Activated T-cell treated with anti-CD3 and anti-CD28 coated beads, Interleukin-2, amount 50 U/mL, for 72 hours (primary cell): ENCODE results near the gene ANGPTL8. TPM values are rescaled to one million over a fixed set of nuclear protein-coding genes. Genes with fewer than 3 reads are reported as not detected.

Source experiments
- ATAC-seq, 2 donors: fragments of 150-1000 bp; cut with Tn5 transposase; replicated peaks in 1 of 2; 2 replicates each; pipeline ENCODE4 v1.10.0; 2021; ENCODE audit warnings: moderate library complexity in 2 of 2, mild to moderate bottlenecking in 1 of 2
- DNase-seq, 2 donors: peaks; one replicate each; pipeline ENCODE4 v3.0.0; 2021 to 2022; ENCODE audit warnings: mixed read lengths in 1 of 2
- H3K27ac Mint-ChIP-seq: one replicate; pipeline ENCODE4 v1.8.0; 2022; ENCODE audit warnings: mild to moderate bottlenecking, moderate library complexity, mixed read lengths
- H3K27me3 Mint-ChIP-seq: one replicate; pipeline ENCODE4 v1.8.0; 2022; ENCODE audit warnings: low read depth, mixed read lengths
- H3K36me3 Mint-ChIP-seq, 2 donors: one replicate each; pipeline ENCODE4 v1.8.0; 2022; ENCODE audit warnings: mixed read lengths in 2 of 2, mild to moderate bottlenecking in 1 of 2; ENCODE audit not compliant: insufficient read depth in 2 of 2
- H3K4me1 Mint-ChIP-seq: one replicate; pipeline ENCODE4 v1.8.0; 2022; ENCODE audit warnings: low read depth, mixed read lengths
- H3K4me3 Mint-ChIP-seq, 2 donors: one replicate each; pipeline ENCODE4 v1.8.0; 2022; ENCODE audit warnings: mild to moderate bottlenecking in 2 of 2, mixed read lengths in 2 of 2, moderate library complexity in 2 of 2
- H3K9me3 Mint-ChIP-seq, 2 donors: one replicate each; pipeline ENCODE4 v1.8.0; 2022; ENCODE audit warnings: mixed read lengths in 2 of 2
- total RNA-seq, 2 donors: library from RNA; stranded (reverse); gene quantifications; one replicate each; pipeline ENCODE4 v1.2.3, GENCODE V29; 2022

Gene ANGPTL8
- total RNA-seq, 2 donors from 2014 or later: not detected

- H3K4me1 Mint-ChIP-seq: peaks cover 18% of the 10 kb centered on the region
- peaks cover 2% of the 10 kb centered on the region in 2 donors for H3K36me3 Mint-ChIP-seq
- H3K9me3 Mint-ChIP-seq: peaks cover 0 to 2% of the 10 kb centered on the region in 2 donors
- no peak overlapping the region for H3K27ac Mint-ChIP-seq
- DNase-seq (no peak), ATAC-seq (no peak)
- no peak overlapping the region for H3K4me3 Mint-ChIP-seq
- H3K27me3 Mint-ChIP-seq: peaks cover 33% of the 10 kb centered on the region
These were observed 45.1 kb downstream of the ANGPTL8 start for GRCh38 chr19:11284515-11284914.

- H3K36me3 Mint-ChIP-seq: no peaks in the 10 kb centered on the region
- no peak for DNase-seq
- peaks cover 9% of the 10 kb centered on the region for H3K4me1 Mint-ChIP-seq
- H3K9me3 Mint-ChIP-seq: no peaks in the 10 kb centered on the region
- H3K27ac Mint-ChIP-seq: no peak overlapping the region
- H3K4me3 Mint-ChIP-seq: no peak overlapping the region
- peaks cover 31% of the 10 kb centered on the region for H3K27me3 Mint-ChIP-seq
- ATAC-seq: no peak
These were observed 47.0 kb downstream of the ANGPTL8 start for GRCh38 chr19:11286312-11286974.

DNA sequence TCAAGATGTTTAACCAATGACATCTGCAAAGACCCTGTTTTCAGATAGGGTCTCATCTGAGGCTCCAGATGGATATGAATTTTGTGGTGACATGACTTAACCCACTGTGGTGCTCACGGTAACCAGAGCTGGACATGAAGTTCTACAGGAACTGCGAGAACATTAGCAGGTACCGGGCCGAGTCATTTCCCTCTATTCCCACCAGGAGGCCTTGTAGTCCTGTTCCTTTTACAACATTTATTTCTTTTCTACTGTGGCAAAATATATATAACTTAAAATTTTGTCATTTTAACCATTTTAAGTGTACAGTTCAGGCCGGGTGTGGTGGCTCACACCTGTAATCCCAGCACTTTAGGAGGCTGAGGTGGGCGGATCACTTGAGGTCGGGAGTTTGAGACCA is 48.9 kb downstream of the ANGPTL8 start:
- Mint-ChIP-seq H3K27me3 (peaks cover 23% of the 10 kb centered on the region), H3K36me3 (no peaks in the 10 kb centered on the region), H3K9me3 (no peaks in the 10 kb centered on the region), H3K4me3 (no peak overlapping the region), H3K27ac (no peak overlapping the region), H3K4me1 (peaks cover 9% of the 10 kb centered on the region)
- no peak for ATAC-seq
- no peak for DNase-seq

DNA sequence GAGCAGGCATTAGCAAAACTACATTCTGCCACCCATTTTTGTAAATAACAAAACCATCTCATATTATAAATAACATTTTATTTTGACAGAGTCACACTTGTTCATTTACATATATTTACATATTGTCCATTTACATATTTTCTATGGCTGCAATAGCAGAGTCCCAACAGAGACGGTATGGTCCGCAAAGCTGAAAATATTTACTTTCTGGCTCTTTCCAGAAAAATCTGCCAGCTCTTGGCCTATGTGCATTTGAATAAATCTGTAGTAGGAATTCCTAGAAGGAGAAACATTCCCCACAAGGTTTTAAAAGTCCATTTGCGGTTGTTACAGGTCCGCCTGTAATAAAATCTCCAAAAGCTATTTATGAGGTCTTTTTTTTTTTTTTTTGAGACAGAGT is 50.8 kb downstream of the ANGPTL8 start:
- Mint-ChIP-seq H3K4me3 (no peak overlapping the region), H3K36me3 (no peaks in the 10 kb centered on the region)

GRCh38 chr19:11291415-11291814 is 52.0 kb downstream of the ANGPTL8 start:
- Mint-ChIP-seq H3K36me3 (no peaks in the 10 kb centered on the region), H3K27ac (no peak overlapping the region), H3K27me3 (peaks cover 28% of the 10 kb centered on the region), H3K9me3 (no peaks in the 10 kb centered on the region), H3K4me3 (no peak overlapping the region), H3K4me1 (peaks cover 17% of the 10 kb centered on the region)
- ATAC-seq (no peak), DNase-seq (no peak)

More for the DNA sequence above, 50.8 kb downstream of the ANGPTL8 start:
- H3K27me3 Mint-ChIP-seq: peaks cover 28% of the 10 kb centered on the region
- ATAC-seq (no peak), DNase-seq (no peak)
- peaks cover 17% of the 10 kb centered on the region for H3K4me1 Mint-ChIP-seq
- H3K9me3 Mint-ChIP-seq: no peaks in the 10 kb centered on the region
- H3K27ac Mint-ChIP-seq: no peak overlapping the region

Other genes with a start within 250 kb of the ANGPTL8 start
- 10 to 100 TPM; 23.3 to 31.0 TPM for gene LDLR, start 150.2 kb upstream of the ANGPTL8 start, total RNA-seq
- 10 to 100 TPM; 43.6 to 46.8 TPM for gene SPC24, start 83.8 kb upstream of the ANGPTL8 start, total RNA-seq
- 1 to 10 TPM in 1 of 2 donors, under 1 TPM in 1; 0.96 to 1.1 TPM for gene KANK2, start 42.1 kb upstream of the ANGPTL8 start, total RNA-seq
- 1 to 10 TPM; 8.4 to 9.1 TPM for gene DOCK6, start 22.9 kb downstream of the ANGPTL8 start, total RNA-seq
- gene TSPAN16, start 56.5 kb downstream of the ANGPTL8 start, total RNA-seq: not detected
- 10 to 100 TPM; 13.3 to 16.8 TPM for gene RAB3D, start 100.0 kb downstream of the ANGPTL8 start, total RNA-seq
- gene TMEM205, start 106.6 kb downstream of the ANGPTL8 start, total RNA-seq: 10 to 100 TPM; 60.4 to 64.7 TPM
- gene CCDC159, start 106.9 kb downstream of the ANGPTL8 start, total RNA-seq: 10 to 100 TPM; 27.9 to 30.7 TPM
- gene PLPPR2, start 115.8 kb downstream of the ANGPTL8 start, total RNA-seq: 1 to 10 TPM; 6.9 to 9.7 TPM
- gene SWSAP1, start 135.0 kb downstream of the ANGPTL8 start, total RNA-seq: 1 to 10 TPM; 1.9 to 2.6 TPM
- gene EPOR, start 144.7 kb downstream of the ANGPTL8 start, total RNA-seq: 10 to 100 TPM in 1 of 2 donors, 1 to 10 TPM in 1; 9.6 to 11.1 TPM
- gene RGL3, start 179.7 kb downstream of the ANGPTL8 start, total RNA-seq: not detected
- gene ODAD3, start 195.5 kb downstream of the ANGPTL8 start, total RNA-seq: under 1 TPM; 0.16 to 0.50 TPM
- gene PRKCSH, start 196.0 kb downstream of the ANGPTL8 start, total RNA-seq: 100 to 1,000 TPM; 253 to 266 TPM
- under 1 TPM in 1 of 2 donors, not detected in 1; 0.48 TPM for gene ELAVL3, start 241.4 kb downstream of the ANGPTL8 start, total RNA-seq